Sigmoid colon (tissue), 7 donors: ENCODE data around the gene STXBP3. TPM values are rescaled to one million over a fixed set of nuclear protein-coding genes. Genes with fewer than 3 reads are reported as not detected.
A peak's percentile ranks its signal among the peaks of the same experiment; 100 is the strongest.

Source experiments
- DNase-seq: peaks from one replicate; pipeline ENCODE4 v3.0.0-alpha.2; 2019
- H3K27ac ChIP-seq, 4 donors: fragments of 200-600 bp; sonication (generic); one replicate each; pipeline ENCODE4 v1.5.1; 2016 to 2019; ENCODE audit warnings: mild to moderate bottlenecking in 1 of 4
- H3K27me3 ChIP-seq, 3 donors: fragments of 200-600 bp; sonication (generic); one replicate each; pipeline ENCODE4 v1.5.1; 2019; ENCODE audit warnings: mild to moderate bottlenecking in 1 of 3
- H3K36me3 ChIP-seq, 4 donors: fragments of 200-600 bp; sonication (generic); one replicate each; pipeline ENCODE4 v1.5.1; 2016 to 2019
- H3K4me1 ChIP-seq, 4 donors: fragments of 200-600 bp; sonication (generic); one replicate each; pipeline ENCODE4 v1.5.1; 2017 to 2019
- H3K4me3 ChIP-seq, 4 donors: fragments of 200-600 bp; sonication (generic); one replicate each; pipeline ENCODE4 v1.5.1; 2017 to 2019; ENCODE audit warnings: mild to moderate bottlenecking in 2 of 4, moderate library complexity in 1 of 4
- H3K9me3 ChIP-seq, 4 donors: fragments of 200-600 bp in 3 of 4; sonication (generic) in 3 of 4; one replicate each; pipeline versions ENCODE4 v1.5.1 to v1.6.1; 2013 to 2019
- CTCF ChIP-seq, 4 experiments: fragments of 450-650 bp in 3 of 4; fragments of 200-600 bp in 1 of 4; IDR thresholded peaks; one replicate each; pipeline ENCODE4 v1.5.1; 2016 to 2019; ENCODE audit warnings: antibody characterized with exemption in 4 of 4, mild to moderate bottlenecking in 3 of 4, moderate library complexity in 2 of 4
- EP300 ChIP-seq, 4 donors: sonication (generic); formaldehyde crosslinking; IDR thresholded peaks; one replicate each; pipeline ENCODE4 v1.6.1; 2017; ENCODE audit warnings: antibody characterized with exemption in 4 of 4
- POLR2A ChIP-seq, 2 donors: fragments of 450-650 bp; IDR thresholded peaks; one replicate each; pipeline ENCODE4 v1.6.1; 2016; ENCODE audit warnings: antibody characterized with exemption in 2 of 2, mild to moderate bottlenecking in 2 of 2, moderate library complexity in 2 of 2
- POLR2AphosphoS5 ChIP-seq, 4 donors: sonication (generic); formaldehyde crosslinking; IDR thresholded peaks; one replicate each; pipeline ENCODE4 v1.6.1; 2017; ENCODE audit warnings: antibody characterized with exemption in 4 of 4
- WGBS, 2 donors: extraction: QIAGEN DNeasy Blood & Tissue Kit; methylation state at CpG; one replicate each; pipeline ENCODE4 v1.1.7; 2013; 5-methylcytosine and 5-hydroxymethylcytosine counted together
- intact Hi-C: fragments of 100-400 bp; cut with DNase I; formaldehyde crosslinking; loops from one replicate; pipeline ENCODE4 v1.15.1; 2023
- polyA plus RNA-seq, 3 donors: library from polyadenylated mRNA; stranded (reverse); fragments of 200-250 nt; gene quantifications; one replicate each; pipeline ENCODE4 v1.2.3, GENCODE V29; 2013
- total RNA-seq, 4 donors: library from RNA; depleted of rRNA; stranded (reverse); fragments of >200 nt; gene quantifications; one replicate each; pipeline ENCODE4 v1.1.0, GENCODE V29; 2016
- donor health status: healthy with polysubstance abuse.
- donor health status: Bipolar disorder and iron deficiency.
- donor health status: healthy.

STXBP3 gene
- total and polyA plus RNA-seq, 7 donors = 30.3 to 105 (median 60.1) TPM

GRCh38 chr1:108852221-108852975, 105.9 kb downstream of the STXBP3 start:
- intact Hi-C loops = loop anchor here (2.0 kb wide), 1 partner anchor 20 kb away; no protein-coding TSS in a partner anchor
- no peak for TF ChIP-seq CTCF (IDR thresholded peaks at IDR 0.05)
- TF ChIP-seq POLR2AphosphoS5 (IDR thresholded peaks at IDR 0.05) = no peak
- no peak for TF ChIP-seq POLR2A (IDR thresholded peaks at IDR 0.05)
- no peak for TF ChIP-seq EP300 (IDR thresholded peaks at IDR 0.05)
- H3K9me3 ChIP-seq = no peaks in the 10 kb centered on the region
- H3K4me1 ChIP-seq = peaks cover 0 to 33% (median 23%) of the 10 kb centered on the region in 4 donors
- H3K27ac ChIP-seq = peak overlapping the region; percentile 29 to 61 (median 48)
- 38 to 77% methylated on average over 7 of the region's 7 CpGs for WGBS, 2 donors
- H3K27me3 ChIP-seq = no peaks in the 10 kb centered on the region
- H3K36me3 ChIP-seq = no peaks in the 10 kb centered on the region
- no peak overlapping the region for H3K4me3 ChIP-seq
- no peak for DNase-seq

GRCh38 chr1:108854221-108855019, 107.9 kb downstream of the STXBP3 start:
- H3K27me3 ChIP-seq = no peaks in the 10 kb centered on the region
- WGBS, 2 donors = 63 to 77% methylated on average over 3 of the region's 3 CpGs
- DNase-seq = no peak
- H3K36me3 ChIP-seq = no peaks in the 10 kb centered on the region
- no peak for TF ChIP-seq POLR2A (IDR thresholded peaks at IDR 0.05)
- no peak for TF ChIP-seq EP300 (IDR thresholded peaks at IDR 0.05)
- no peak for TF ChIP-seq POLR2AphosphoS5 (IDR thresholded peaks at IDR 0.05)
- no peak for TF ChIP-seq CTCF (IDR thresholded peaks at IDR 0.05)
- H3K4me3 ChIP-seq = no peak overlapping the region
- no peaks in the 10 kb centered on the region for H3K9me3 ChIP-seq
- peaks cover 0 to 25% (median 16%) of the 10 kb centered on the region in 4 donors for H3K4me1 ChIP-seq
- intact Hi-C loops = no loop called here
- peak overlapping the region in 3 of 4 donors; percentile 30 to 51 (median 45) for H3K27ac ChIP-seq

GRCh38 chr1:108856994-108857393, 110.5 kb downstream of the STXBP3 start, which contains the start of gene AKNAD1:
TSS of gene AKNAD1 (minus strand) at chr1:108857094. CDS start at chr1:108852664, 4,430 bp downstream.
- intact Hi-C loops = no loop called here
- no peaks in the 10 kb centered on the region for H3K9me3 ChIP-seq
- no peak for TF ChIP-seq CTCF (IDR thresholded peaks at IDR 0.05)
- no peak for TF ChIP-seq POLR2A (IDR thresholded peaks at IDR 0.05)
- no peak for TF ChIP-seq EP300 (IDR thresholded peaks at IDR 0.05)
- no peak for TF ChIP-seq POLR2AphosphoS5 (IDR thresholded peaks at IDR 0.05)
- H3K4me1 ChIP-seq = peaks cover 0 to 23% (median 16%) of the 10 kb centered on the region in 4 donors
- H3K36me3 ChIP-seq = no peaks in the 10 kb centered on the region
- WGBS, 2 donors = 85 to 91% methylated on average over 1 of the region's 1 CpG
- no peak for DNase-seq
- H3K27ac ChIP-seq = no peak within 1 kb of the TSS
- H3K4me3 ChIP-seq = no peak within 1 kb of the TSS
- no peaks in the 10 kb centered on the region for H3K27me3 ChIP-seq

GRCh38 chr1:108858230-108858950, 111.9 kb downstream of the STXBP3 start:
- intact Hi-C loops = no loop called here
- no peaks in the 10 kb centered on the region for H3K9me3 ChIP-seq
- TF ChIP-seq POLR2AphosphoS5 (IDR thresholded peaks at IDR 0.05) = no peak
- TF ChIP-seq POLR2A (IDR thresholded peaks at IDR 0.05) = no peak
- no peak for TF ChIP-seq CTCF (IDR thresholded peaks at IDR 0.05)
- TF ChIP-seq EP300 (IDR thresholded peaks at IDR 0.05) = no peak
- WGBS, 2 donors = 70 to 86% methylated on average over 6 of the region's 6 CpGs
- no peaks in the 10 kb centered on the region for H3K36me3 ChIP-seq
- no peak overlapping the region for H3K4me3 ChIP-seq
- no peaks in the 10 kb centered on the region for H3K27me3 ChIP-seq
- H3K4me1 ChIP-seq = peaks cover 0 to 15% (median 14%) of the 10 kb centered on the region in 4 donors
- H3K27ac ChIP-seq = no peak overlapping the region
- no peak for DNase-seq

Other genes with a start within 250 kb of the STXBP3 start
- gene EEIG2, start 186.6 kb upstream of the STXBP3 start, total RNA-seq = 10 to 100 TPM; 11.0 to 17.2 (median 13.4) TPM
- 10 to 100 TPM; 10.6 to 12.0 (median 11.8) TPM for gene EEIG2, start 186.6 kb upstream of the STXBP3 start, polyA plus RNA-seq
- 1 to 10 TPM; 2.2 to 3.9 (median 2.6) TPM for gene HENMT1, start 85.6 kb upstream of the STXBP3 start, total RNA-seq
- 10 to 100 TPM; 10.9 to 13.6 (median 12.0) TPM for gene HENMT1, start 85.6 kb upstream of the STXBP3 start, polyA plus RNA-seq
- 10 to 100 TPM; 24.7 to 28.0 (median 26.1) TPM for gene PRPF38B, start 54.4 kb upstream of the STXBP3 start, total RNA-seq
- gene PRPF38B, start 54.4 kb upstream of the STXBP3 start, polyA plus RNA-seq = 10 to 100 TPM; 13.8 to 31.3 (median 15.0) TPM
- not detected for gene FNDC7, start 33.8 kb upstream of the STXBP3 start, total RNA-seq
- gene FNDC7, start 33.8 kb upstream of the STXBP3 start, polyA plus RNA-seq = not detected
- 1 to 10 TPM in 1 of 4 donors, under 1 TPM in 1, not detected in 2; 0.82 to 2.1 TPM for gene AKNAD1, start 110.4 kb downstream of the STXBP3 start, total RNA-seq
- gene AKNAD1, start 110.4 kb downstream of the STXBP3 start, polyA plus RNA-seq = 1 to 10 TPM in 1 of 3 donors, under 1 TPM in 1, not detected in 1; 0.28 to 2.4 TPM
- 10 to 100 TPM; 34.3 to 71.7 (median 46.9) TPM for gene GPSM2, start 130.3 kb downstream of the STXBP3 start, total RNA-seq
- 10 to 100 TPM in 2 of 3 donors, 1 to 10 TPM in 1; 7.2 to 15.9 (median 12.0) TPM for gene GPSM2, start 130.3 kb downstream of the STXBP3 start, polyA plus RNA-seq
- 10 to 100 TPM; 19.1 to 24.3 (median 20.3) TPM for gene CLCC1, start 216.8 kb downstream of the STXBP3 start, total RNA-seq
- gene CLCC1, start 216.8 kb downstream of the STXBP3 start, polyA plus RNA-seq = 10 to 100 TPM in 1 of 3 donors, 1 to 10 TPM in 2; 2.3 to 11.4 (median 6.6) TPM